HUES64 (cell line): Measurements from ENCODE around the gene KCNH1.

Experiments used
- H3K27ac ChIP-seq: 2 replicates; pipeline ENCODE4 v1.7.0; 2013; ENCODE audit warnings: low read depth, low read length, inconsistent platforms
- H3K27me3 ChIP-seq: 2 replicates; pipeline ENCODE4 v1.6.1; 2013; ENCODE audit warnings: mild to moderate bottlenecking, low read length; ENCODE audit not compliant: insufficient read depth
- H3K36me3 ChIP-seq: 2 replicates; pipeline ENCODE4 v1.6.1; 2013; ENCODE audit warnings: mild to moderate bottlenecking, low read length; ENCODE audit not compliant: insufficient read depth
- H3K4me1 ChIP-seq: 2 replicates; pipeline ENCODE4 v1.6.1; 2013; ENCODE audit warnings: mild to moderate bottlenecking, low read length, moderate library complexity; ENCODE audit not compliant: insufficient read depth
- H3K4me3 ChIP-seq: 2 replicates; pipeline ENCODE4 v1.5.1; 2013; ENCODE audit warnings: mild to moderate bottlenecking, low read length, moderate library complexity
- H3K9ac ChIP-seq: 2 replicates; pipeline ENCODE4 v1.6.1; 2013; ENCODE audit warnings: mild to moderate bottlenecking, low read depth, low read length
- H3K9me3 ChIP-seq: 2 replicates; pipeline ENCODE4 v1.6.1; 2013; ENCODE audit warnings: low read depth, low read length; ENCODE audit not compliant: insufficient read depth
- WGBS: fragments of 150-250, 120-280 bp; methylation state at CpG from one replicate; pipeline ENCODE4 v1.1.7; 2013; ENCODE audit warnings: missing lambda C conversion rate; 5-methylcytosine and 5-hydroxymethylcytosine counted together

The KCNH1 gene

DNA sequence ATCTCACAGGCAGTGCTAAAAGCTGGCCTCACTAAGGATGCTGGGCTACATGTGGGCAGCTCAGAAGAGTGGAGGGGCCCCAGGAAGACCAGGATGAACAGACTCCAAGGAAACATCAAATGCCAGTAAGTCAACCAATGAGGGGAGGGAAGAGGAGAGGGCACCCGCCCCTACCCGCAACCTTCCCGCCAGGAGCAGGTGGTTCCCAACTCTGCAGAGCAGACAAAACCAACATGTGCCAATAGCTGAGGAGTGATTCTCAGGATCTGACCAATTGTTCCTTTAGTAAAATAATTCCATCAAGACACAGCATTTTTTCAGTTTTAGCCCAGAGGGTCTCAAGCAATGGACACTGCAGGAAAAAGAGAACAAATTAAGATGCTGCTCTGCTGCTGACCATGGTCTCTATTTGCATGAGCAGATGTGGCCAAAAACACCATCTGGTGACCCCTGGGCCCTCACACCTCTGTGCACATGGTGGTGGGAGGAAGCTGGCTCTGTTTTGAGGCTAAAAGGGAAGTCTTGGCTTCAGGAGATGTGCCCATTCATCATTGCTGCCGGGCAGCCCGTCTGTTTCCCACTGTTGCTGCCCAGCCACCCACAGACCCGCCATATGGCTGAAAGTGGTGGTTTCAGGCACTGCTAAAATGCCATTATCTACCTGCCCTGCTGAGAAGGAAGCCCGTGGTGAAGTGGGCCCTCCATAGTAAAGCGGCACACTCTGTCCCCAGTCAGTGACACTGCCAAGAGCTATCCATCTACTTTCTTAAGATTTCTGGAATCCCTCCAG, 231.8 kb downstream of the KCNH1 start:
- no peaks in the 10 kb centered on the region for H3K36me3 ChIP-seq
- no peaks in the 10 kb centered on the region for H3K27me3 ChIP-seq
- H3K4me1 ChIP-seq: no peaks in the 10 kb centered on the region
- 95% methylated on average over 8 of the region's 8 CpGs for WGBS
- H3K9me3 ChIP-seq: no peaks in the 10 kb centered on the region
- no peak overlapping the region for H3K4me3 ChIP-seq
- H3K27ac ChIP-seq: no peak overlapping the region
- H3K9ac ChIP-seq: no peak overlapping the region

GRCh38 chr1:210900820-210901219, 233.1 kb downstream of the KCNH1 start:
- Histone ChIP-seq H3K4me3 (no peak overlapping the region), H3K27me3 (no peaks in the 10 kb centered on the region), H3K36me3 (no peaks in the 10 kb centered on the region), H3K4me1 (no peaks in the 10 kb centered on the region), H3K9ac (no peak overlapping the region), H3K9me3 (no peaks in the 10 kb centered on the region), H3K27ac (no peak overlapping the region)
- whole genome bisulfite sequencing: 84% methylated on average over 2 of the region's 2 CpGs

- no peak overlapping the region for H3K4me3 ChIP-seq
- no peaks in the 10 kb centered on the region for H3K36me3 ChIP-seq
- no peaks in the 10 kb centered on the region for H3K4me1 ChIP-seq
- H3K27me3 ChIP-seq: no peaks in the 10 kb centered on the region
- no peak overlapping the region for H3K9ac ChIP-seq
- no peak overlapping the region for H3K27ac ChIP-seq
- H3K9me3 ChIP-seq: no peaks in the 10 kb centered on the region
- 96% methylated on average over 2 of the region's 2 CpGs for WGBS
Measured at GRCh38 chr1:210900079-210900478, 233.9 kb downstream of the KCNH1 start.

DNA sequence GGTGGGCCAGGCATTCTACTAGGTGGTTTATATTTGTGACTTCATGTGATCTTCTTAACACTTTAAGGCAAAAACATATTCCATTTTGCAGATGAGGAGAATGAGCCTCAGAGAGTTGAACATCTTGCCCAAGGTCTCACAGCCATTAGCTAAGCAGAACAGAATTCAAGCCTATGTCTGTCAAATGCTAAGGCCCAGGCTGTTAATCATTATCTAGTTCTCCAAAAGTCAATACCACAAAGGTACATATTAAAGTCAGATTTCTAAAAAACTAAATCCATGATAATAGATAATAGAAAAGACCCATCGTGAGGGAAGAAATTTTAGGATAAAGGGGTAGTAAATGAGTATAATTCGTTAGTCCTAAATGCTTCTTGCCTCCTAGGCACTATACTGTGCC, 234.3 kb downstream of the KCNH1 start:
- 86% methylated on average over 1 of the region's 2 CpGs for WGBS
- Histone ChIP-seq H3K4me3 (no peak overlapping the region), H3K4me1 (no peaks in the 10 kb centered on the region), H3K27ac (no peak overlapping the region), H3K36me3 (no peaks in the 10 kb centered on the region), H3K9ac (no peak overlapping the region), H3K9me3 (0 out of 2 replicates have a peak, but pooled peaks cover 2% of the 10 kb centered on the region), H3K27me3 (no peaks in the 10 kb centered on the region)

DNA sequence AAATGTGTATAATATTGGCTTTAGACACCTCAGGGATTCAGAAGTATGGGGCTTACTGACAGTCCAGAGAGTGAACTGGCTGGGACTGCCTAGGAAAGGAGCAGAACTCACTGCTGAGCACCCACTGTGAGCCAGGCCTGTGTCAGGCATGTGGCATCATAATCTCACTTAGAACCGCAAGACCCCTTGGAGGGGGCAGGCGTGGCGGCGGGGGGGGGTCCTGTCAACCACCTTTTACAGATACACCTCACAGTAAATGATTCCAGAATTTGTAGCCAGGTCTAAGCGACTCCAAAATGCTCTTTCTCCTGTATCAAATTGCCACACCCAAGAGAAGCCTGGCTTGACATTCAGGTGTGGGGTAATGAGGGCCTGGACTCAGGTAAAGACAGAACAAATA, 235.5 kb downstream of the KCNH1 start:
- Histone ChIP-seq H3K9ac (no peak overlapping the region), H3K4me1 (no peaks in the 10 kb centered on the region), H3K27me3 (no peaks in the 10 kb centered on the region), H3K9me3 (peaks cover 6% of the 10 kb centered on the region; the same call in 1 of the 2 replicates), H3K27ac (no peak overlapping the region), H3K36me3 (no peaks in the 10 kb centered on the region), H3K4me3 (no peak overlapping the region)
- 94% methylated on average over 5 of the region's 5 CpGs for WGBS

DNA sequence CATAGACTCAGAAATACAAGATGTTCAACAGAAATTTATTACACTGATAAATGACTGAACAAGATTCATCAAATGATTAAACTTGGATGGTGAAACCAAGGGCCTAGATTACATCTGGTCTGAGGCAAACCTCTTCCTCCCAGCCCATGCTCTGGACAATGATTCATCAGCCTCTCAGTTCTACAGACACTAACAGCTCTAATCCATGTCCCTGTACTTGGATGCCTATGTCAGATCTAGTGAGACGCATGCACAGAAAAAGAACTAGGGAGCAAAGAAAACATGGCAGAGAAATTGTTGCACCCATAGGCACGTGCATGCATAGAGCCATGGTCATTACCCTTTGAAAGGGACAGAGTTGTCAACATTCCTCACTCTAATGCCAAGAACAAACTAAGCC, 250.1 kb downstream of the KCNH1 start:
- 68% methylated on average over 2 of the region's 2 CpGs for WGBS

GRCh38 chr1:210882414-210883221, 251.3 kb downstream of the KCNH1 start:
- Histone ChIP-seq H3K4me1 (no peaks in the 10 kb centered on the region; the same call in 1 of the 2 replicates), H3K9me3 (no peaks in the 10 kb centered on the region), H3K9ac (no peak overlapping the region), H3K27ac (no peak overlapping the region), H3K4me3 (no peak overlapping the region), H3K27me3 (no peaks in the 10 kb centered on the region), H3K36me3 (no peaks in the 10 kb centered on the region)
- 80% methylated on average over 6 of the region's 8 CpGs for WGBS

More for the DNA sequence above, 250.1 kb downstream of the KCNH1 start:
- H3K9ac ChIP-seq: no peak overlapping the region
- no peaks in the 10 kb centered on the region for H3K27me3 ChIP-seq
- no peaks in the 10 kb centered on the region for H3K9me3 ChIP-seq
- no peaks in the 10 kb centered on the region for H3K36me3 ChIP-seq
- H3K4me1 ChIP-seq: no peaks in the 10 kb centered on the region; the same call in 1 of the 2 replicates
- no peak overlapping the region for H3K27ac ChIP-seq
- H3K4me3 ChIP-seq: no peak overlapping the region

DNA sequence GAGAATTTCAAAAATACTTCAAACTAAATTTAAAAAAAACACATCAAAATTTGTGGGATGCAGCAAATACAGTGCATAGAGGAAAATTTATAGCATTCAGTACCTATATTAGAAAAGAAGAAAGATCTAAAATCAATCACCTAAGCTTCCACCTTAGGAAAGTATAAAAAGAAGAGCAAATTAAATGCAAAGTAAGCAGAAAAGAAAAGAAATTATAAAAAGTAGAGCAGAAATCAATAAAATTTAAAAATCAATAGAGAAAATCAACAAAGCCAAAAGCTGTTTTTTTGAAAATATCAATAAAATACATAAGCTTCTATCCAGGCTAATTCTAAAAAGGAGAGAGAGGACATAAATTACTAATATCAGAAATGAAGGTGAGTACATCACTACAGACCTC, 255.4 kb downstream of the KCNH1 start:
- Histone ChIP-seq H3K9ac (no peak overlapping the region), H3K27me3 (no peaks in the 10 kb centered on the region), H3K4me1 (no peaks in the 10 kb centered on the region; the same call in 1 of the 2 replicates), H3K4me3 (no peak overlapping the region), H3K9me3 (no peaks in the 10 kb centered on the region), H3K27ac (no peak overlapping the region), H3K36me3 (no peaks in the 10 kb centered on the region)

DNA sequence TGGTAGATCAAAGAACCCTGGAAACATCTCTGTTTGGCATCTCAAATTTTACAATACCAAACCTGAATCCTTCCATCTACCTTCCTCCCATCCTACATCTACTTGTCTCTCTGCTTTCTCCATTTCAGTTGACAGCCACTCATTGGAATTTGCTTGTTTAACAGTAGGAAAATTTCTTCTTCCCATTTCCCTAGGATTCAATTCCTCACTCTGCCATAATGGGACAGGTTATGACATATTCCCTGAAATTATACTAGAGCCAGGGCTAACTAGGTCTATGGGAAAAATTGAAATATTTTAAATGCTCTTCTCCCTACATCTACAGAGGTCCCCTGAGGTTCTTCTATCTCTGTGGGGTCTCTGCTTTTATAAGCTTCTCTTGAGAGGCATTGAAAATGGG, 257.7 kb downstream of the KCNH1 start:
- Histone ChIP-seq H3K27me3 (no peaks in the 10 kb centered on the region), H3K36me3 (no peaks in the 10 kb centered on the region), H3K27ac (no peak overlapping the region), H3K9ac (no peak overlapping the region), H3K4me1 (no peaks in the 10 kb centered on the region), H3K4me3 (no peak overlapping the region), H3K9me3 (no peaks in the 10 kb centered on the region)

DNA sequence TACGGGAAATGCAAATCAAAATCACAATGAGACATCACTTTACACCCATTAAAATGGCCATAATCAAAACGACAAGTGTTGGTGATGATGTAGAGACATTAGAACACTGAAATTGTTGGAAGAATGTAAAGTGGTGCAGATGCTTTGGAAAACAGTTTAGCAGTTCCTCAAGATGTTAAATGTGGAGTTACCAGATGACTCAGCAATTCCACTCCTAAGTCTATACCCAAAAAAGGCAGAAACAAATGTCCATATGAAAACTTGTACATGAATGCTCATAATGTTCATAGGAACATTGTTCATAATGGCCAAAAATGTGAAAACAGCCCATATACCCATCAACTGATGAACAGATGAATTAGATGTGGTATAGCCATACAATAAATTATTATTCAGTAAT, 267.4 kb downstream of the KCNH1 start:
- Histone ChIP-seq H3K4me3 (no peak overlapping the region), H3K9me3 (peaks cover 14% of the 10 kb centered on the region), H3K36me3 (no peaks in the 10 kb centered on the region), H3K9ac (no peak overlapping the region), H3K4me1 (no peaks in the 10 kb centered on the region), H3K27ac (no peak overlapping the region), H3K27me3 (no peaks in the 10 kb centered on the region)
- 93% methylated on average over 2 of the region's 2 CpGs for WGBS

DNA sequence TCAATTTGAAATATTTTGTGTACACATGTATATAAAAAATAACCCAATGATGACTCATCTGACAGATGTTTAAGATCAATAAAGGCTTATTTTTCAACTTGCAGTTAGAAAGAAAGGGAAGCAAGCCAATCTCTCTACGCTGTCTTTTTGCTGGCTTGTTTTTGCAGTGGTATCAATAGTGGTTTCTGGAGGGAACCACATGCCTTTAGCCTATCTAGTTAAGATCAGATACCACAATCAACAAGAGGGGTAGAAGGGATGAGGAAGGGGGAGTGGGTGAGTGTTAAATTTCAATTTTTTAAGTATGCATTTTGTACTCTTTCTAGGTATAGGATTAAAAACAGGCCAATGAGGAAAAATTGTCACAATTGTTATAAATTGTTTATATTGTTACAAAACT, 276.2 kb downstream of the KCNH1 start:
- WGBS: 84% methylated on average over 1 of the region's 1 CpG
- no peaks in the 10 kb centered on the region for H3K36me3 ChIP-seq
- H3K9me3 ChIP-seq: no peaks in the 10 kb centered on the region
- H3K9ac ChIP-seq: no peak overlapping the region
- H3K27ac ChIP-seq: no peak overlapping the region
- no peaks in the 10 kb centered on the region for H3K4me1 ChIP-seq
- no peak overlapping the region for H3K4me3 ChIP-seq
- H3K27me3 ChIP-seq: no peaks in the 10 kb centered on the region
